HCT116 (cell line): ENCODE data around the gene CROCC.
"Not testable (repeated sequence)": the region's sequence is repeated elsewhere in the genome, so short reads cannot be mapped to it uniquely, and the experiment has no call there.

Experiments
- ATF3 ChIP-seq: IDR thresholded peaks from 2 replicates; pipeline ENCODE4 v1.6.1; 2012
- EZH2 ChIP-seq: fragments of 200-600 bp; sonication (generic); IDR thresholded peaks from 2 replicates; pipeline ENCODE4 v1.6.1; 2017; ENCODE audit warnings: antibody characterized with exemption, mixed run types
- EZH2phosphoT487 ChIP-seq: fragments of 200-600 bp; IDR thresholded peaks from 2 replicates; pipeline ENCODE4 v1.6.1; 2018; ENCODE audit warnings: antibody characterized with exemption, borderline replicate concordance
- POLR2A ChIP-seq: IDR thresholded peaks from 2 replicates; pipeline ENCODE4 v1.7.0; 2011; ENCODE audit warnings: borderline replicate concordance; ENCODE audit not compliant: insufficient read depth, insufficient read length; ENCODE audit errors: extremely low read depth
- POLR2AphosphoS5 ChIP-seq: IDR thresholded peaks from 2 replicates; pipeline ENCODE4 v1.6.1; 2011; ENCODE audit warnings: mild to moderate bottlenecking, low read depth, low read length, moderate library complexity
- SIN3A ChIP-seq: IDR thresholded peaks from 2 replicates; pipeline ENCODE4 v1.6.1; 2012; ENCODE audit warnings: low read depth
- ZBTB33 ChIP-seq: IDR thresholded peaks from 2 replicates; pipeline ENCODE4 v1.6.1; 2011; ENCODE audit warnings: mild to moderate bottlenecking, low read length, moderate library complexity; ENCODE audit not compliant: insufficient replicate concordance; ENCODE audit errors: extremely low read depth
- ZNF274 ChIP-seq: fragments of 200-500 bp; sonication (Bioruptor generic); IDR thresholded peaks from 2 replicates; pipeline ENCODE4 v1.6.1; 2014; ENCODE audit warnings: mild to moderate bottlenecking, low read depth, low read length, inconsistent platforms
- TF ChIP-seq, protein P1 (sequence below), 3 experiments: fragments of 200-600 bp in 1 of 3; sonication (generic) in 1 of 3; IDR thresholded peaks in 2 of 3; conservative IDR thresholded peaks in 1 of 3; 2 replicates each; pipeline ENCODE4 v1.5.1; 2012 to 2017; ENCODE audit warnings: low read depth in 2 of 3, low read length in 2 of 3, antibody characterized with exemption in 1 of 3, borderline replicate concordance in 1 of 3, control low read depth in 1 of 3, mild to moderate bottlenecking in 1 of 3, mixed read lengths in 1 of 3, mixed run types in 1 of 3, moderate library complexity in 1 of 3; ENCODE audit not compliant: insufficient read depth in 1 of 3
- TF ChIP-seq, protein P2 (sequence below): IDR thresholded peaks from 2 replicates; pipeline ENCODE4 v1.6.1; 2012; ENCODE audit warnings: low read depth

DNA sequence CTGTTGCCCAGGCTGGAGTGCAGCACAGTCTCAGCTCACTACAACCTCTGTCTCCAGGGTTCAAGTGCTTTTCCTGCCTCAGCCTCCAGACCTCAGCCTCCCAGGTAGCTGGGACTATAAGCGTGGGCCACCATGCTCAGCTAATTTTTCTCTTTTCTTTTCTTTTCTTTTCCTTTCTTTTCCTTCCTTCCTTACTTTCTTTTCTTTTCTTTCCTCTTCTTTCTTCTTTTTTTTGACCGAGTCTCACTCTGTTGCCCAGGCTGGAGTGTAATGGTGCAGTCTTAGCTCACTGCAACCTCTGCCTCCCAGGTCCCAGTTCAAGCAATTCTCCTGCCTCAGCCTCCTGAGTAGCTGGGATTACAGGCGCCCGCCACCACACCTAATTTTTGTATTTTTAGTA lies 42.4 kb downstream of the CROCC start:
- TF ChIP-seq, protein P1, sequence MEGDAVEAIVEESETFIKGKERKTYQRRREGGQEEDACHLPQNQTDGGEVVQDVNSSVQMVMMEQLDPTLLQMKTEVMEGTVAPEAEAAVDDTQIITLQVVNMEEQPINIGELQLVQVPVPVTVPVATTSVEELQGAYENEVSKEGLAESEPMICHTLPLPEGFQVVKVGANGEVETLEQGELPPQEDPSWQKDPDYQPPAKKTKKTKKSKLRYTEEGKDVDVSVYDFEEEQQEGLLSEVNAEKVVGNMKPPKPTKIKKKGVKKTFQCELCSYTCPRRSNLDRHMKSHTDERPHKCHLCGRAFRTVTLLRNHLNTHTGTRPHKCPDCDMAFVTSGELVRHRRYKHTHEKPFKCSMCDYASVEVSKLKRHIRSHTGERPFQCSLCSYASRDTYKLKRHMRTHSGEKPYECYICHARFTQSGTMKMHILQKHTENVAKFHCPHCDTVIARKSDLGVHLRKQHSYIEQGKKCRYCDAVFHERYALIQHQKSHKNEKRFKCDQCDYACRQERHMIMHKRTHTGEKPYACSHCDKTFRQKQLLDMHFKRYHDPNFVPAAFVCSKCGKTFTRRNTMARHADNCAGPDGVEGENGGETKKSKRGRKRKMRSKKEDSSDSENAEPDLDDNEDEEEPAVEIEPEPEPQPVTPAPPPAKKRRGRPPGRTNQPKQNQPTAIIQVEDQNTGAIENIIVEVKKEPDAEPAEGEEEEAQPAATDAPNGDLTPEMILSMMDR (IDR thresholded peaks at IDR 0.05 in 2 of 3, conservative IDR thresholded peaks at IDR 0.05 in 1 of 3; ENCODE audit: borderline replicate concordance in 1 of 3, insufficient read depth in 1 of 3, low read depth in 2 of 3, low read length in 2 of 3), result not testable (repeated sequence)
- not testable (repeated sequence) for TF ChIP-seq EZH2phosphoT487, POLR2A, ATF3, EZH2, ZNF274, ZBTB33, SIN3A, POLR2AphosphoS5
- TF ChIP-seq, protein P2, sequence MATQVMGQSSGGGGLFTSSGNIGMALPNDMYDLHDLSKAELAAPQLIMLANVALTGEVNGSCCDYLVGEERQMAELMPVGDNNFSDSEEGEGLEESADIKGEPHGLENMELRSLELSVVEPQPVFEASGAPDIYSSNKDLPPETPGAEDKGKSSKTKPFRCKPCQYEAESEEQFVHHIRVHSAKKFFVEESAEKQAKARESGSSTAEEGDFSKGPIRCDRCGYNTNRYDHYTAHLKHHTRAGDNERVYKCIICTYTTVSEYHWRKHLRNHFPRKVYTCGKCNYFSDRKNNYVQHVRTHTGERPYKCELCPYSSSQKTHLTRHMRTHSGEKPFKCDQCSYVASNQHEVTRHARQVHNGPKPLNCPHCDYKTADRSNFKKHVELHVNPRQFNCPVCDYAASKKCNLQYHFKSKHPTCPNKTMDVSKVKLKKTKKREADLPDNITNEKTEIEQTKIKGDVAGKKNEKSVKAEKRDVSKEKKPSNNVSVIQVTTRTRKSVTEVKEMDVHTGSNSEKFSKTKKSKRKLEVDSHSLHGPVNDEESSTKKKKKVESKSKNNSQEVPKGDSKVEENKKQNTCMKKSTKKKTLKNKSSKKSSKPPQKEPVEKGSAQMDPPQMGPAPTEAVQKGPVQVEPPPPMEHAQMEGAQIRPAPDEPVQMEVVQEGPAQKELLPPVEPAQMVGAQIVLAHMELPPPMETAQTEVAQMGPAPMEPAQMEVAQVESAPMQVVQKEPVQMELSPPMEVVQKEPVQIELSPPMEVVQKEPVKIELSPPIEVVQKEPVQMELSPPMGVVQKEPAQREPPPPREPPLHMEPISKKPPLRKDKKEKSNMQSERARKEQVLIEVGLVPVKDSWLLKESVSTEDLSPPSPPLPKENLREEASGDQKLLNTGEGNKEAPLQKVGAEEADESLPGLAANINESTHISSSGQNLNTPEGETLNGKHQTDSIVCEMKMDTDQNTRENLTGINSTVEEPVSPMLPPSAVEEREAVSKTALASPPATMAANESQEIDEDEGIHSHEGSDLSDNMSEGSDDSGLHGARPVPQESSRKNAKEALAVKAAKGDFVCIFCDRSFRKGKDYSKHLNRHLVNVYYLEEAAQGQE, result not testable (repeated sequence)
